Activated CD8-positive, alpha-beta T cell treated with anti-CD3 and anti-CD28 coated beads for 36 hours (primary cell): Measurements from ENCODE around the gene MDM1. TPM values are rescaled to one million over a fixed set of nuclear protein-coding genes. Genes with fewer than 3 reads are reported as not detected.

Experiments
- ATAC-seq: fragments of 200-7000 bp; cut with Tn5 transposase; one replicate; pipeline ENCODE4 v1.10.0; 2021; ENCODE audit warnings: mild to moderate bottlenecking, moderate library complexity
- CTCF ChIA-PET: fragments of 350-600 bp; sonication (Branson Sonifier 250); formaldehyde crosslinking; loops from one replicate; lab custom pipeline; 2021; ENCODE audit warnings: antibody characterized with exemption; lab: Charles Lee
- POLR2A ChIA-PET: fragments of 350-600 bp; sonication (Branson Sonifier 250); formaldehyde crosslinking; loops from one replicate; lab custom pipeline; 2021; ENCODE audit warnings: antibody characterized with exemption; lab: Charles Lee
- DNase-seq: peaks from one replicate; pipeline ENCODE4 v3.0.0-alpha.2; 2020
- H3K27ac Mint-ChIP-seq: one replicate; pipeline ENCODE4 v1.8.0; 2021; ENCODE audit warnings: mild to moderate bottlenecking, mixed read lengths
- H3K27me3 Mint-ChIP-seq: one replicate; pipeline ENCODE4 v1.8.0; 2021; ENCODE audit warnings: mixed read lengths
- H3K36me3 Mint-ChIP-seq: one replicate; pipeline ENCODE4 v1.8.0; 2021; ENCODE audit warnings: low read depth, mixed read lengths
- H3K4me1 Mint-ChIP-seq: one replicate; pipeline ENCODE4 v1.8.0; 2021; ENCODE audit warnings: low read depth, mixed read lengths
- H3K4me3 Mint-ChIP-seq: one replicate; pipeline ENCODE4 v1.8.0; 2021; ENCODE audit warnings: mild to moderate bottlenecking, moderate library complexity, mixed read lengths
- H3K9me3 Mint-ChIP-seq: one replicate; pipeline ENCODE4 v1.8.0; 2021; ENCODE audit warnings: mixed read lengths
- CTCF ChIP-seq: fragments of 200-600 bp; IDR thresholded peaks from one replicate; pipeline ENCODE4 v1.8.0; 2022; ENCODE audit warnings: antibody characterized with exemption, mild to moderate bottlenecking
- intact Hi-C: fragments of 100-400 bp; cut with micrococcal nuclease; formaldehyde crosslinking; loops from one replicate; pipeline ENCODE4 v1.10.0; 2022
- total RNA-seq, 2 experiments: library from RNA; stranded (reverse); gene quantifications; one replicate each; pipeline ENCODE4 v1.2.3, GENCODE V29; 2021

Gene MDM1
- total RNA-seq, 2 experiments from 2014 or later = 15.4 to 17.9 TPM

DNA sequence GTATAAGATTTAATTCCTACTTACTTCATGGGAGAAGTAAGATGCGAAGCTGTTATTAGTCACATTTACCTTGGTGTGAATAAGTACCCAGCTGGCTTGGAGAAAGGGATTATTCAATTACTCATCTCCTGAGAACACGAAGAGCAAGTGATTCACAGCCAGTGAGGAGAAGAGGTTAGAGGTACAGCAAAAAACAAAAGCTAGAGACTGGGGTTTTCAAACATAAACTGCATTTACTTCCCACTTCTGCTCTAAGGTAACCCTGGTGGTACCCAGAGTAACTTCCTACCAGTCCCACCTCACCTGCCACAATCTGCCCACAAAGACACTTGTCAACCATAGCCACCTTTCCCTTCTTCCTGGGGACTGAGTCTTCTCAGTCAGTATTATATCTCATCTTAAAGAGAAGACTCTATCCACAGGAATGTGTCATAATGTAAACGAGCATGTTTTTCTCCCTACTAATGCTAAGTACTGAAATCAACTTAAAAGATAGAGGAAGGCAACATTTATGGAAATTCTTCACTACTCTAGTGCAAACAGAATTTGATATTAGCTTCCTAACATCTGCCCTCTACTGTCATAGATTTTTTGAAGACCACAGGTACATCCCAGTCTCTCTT, 72.7 kb downstream of the MDM1 start:
- intact Hi-C loops = no loop called here
- DNase-seq (peak; percentile 63), ATAC-seq (peak; percentile 91)
- H3K4me1 Mint-ChIP-seq = peaks cover 40% of the 10 kb centered on the region
- H3K36me3 Mint-ChIP-seq = no peaks in the 10 kb centered on the region
- no peak overlapping the region for H3K4me3 Mint-ChIP-seq
- no peak for TF ChIP-seq CTCF
- no peaks in the 10 kb centered on the region for H3K9me3 Mint-ChIP-seq
- H3K27ac Mint-ChIP-seq = peak overlapping the region; percentile 40
- H3K27me3 Mint-ChIP-seq = peaks cover 11% of the 10 kb centered on the region
- POLR2A ChIA-PET = interaction anchor here (0.7 kb wide), 1 partner anchor 225 kb away, joined by 3 read pairs; no protein-coding TSS in a partner anchor
- CTCF ChIA-PET = interaction anchor here (0.8 to 1.4 kb wide), 6 partner anchors 9 to 58 kb away, joined by 3 to 9 read pairs (median 4); no protein-coding TSS in a partner anchor

GRCh38 chr12:68253504-68253903, 78.7 kb downstream of the MDM1 start, which contains the start of gene IL22:
Gene IL22 (minus strand): TSS chr12:68253604. CDS start chr12:68253448, 156 bp downstream.
- ATAC-seq (no peak), DNase-seq (no peak)
- POLR2A ChIA-PET = no interaction called here
- no peak within 1 kb of the TSS for H3K27ac Mint-ChIP-seq
- intact Hi-C loops = no loop called here
- TF ChIP-seq CTCF = no peak
- CTCF ChIA-PET = interaction anchor here (1.4 kb wide), 1 partner anchor 31 kb away, joined by 4 read pairs; no protein-coding TSS in a partner anchor
- peaks cover 16% of the 10 kb centered on the region for H3K27me3 Mint-ChIP-seq
- no peaks in the 10 kb centered on the region for H3K9me3 Mint-ChIP-seq
- no peaks in the 10 kb centered on the region for H3K36me3 Mint-ChIP-seq
- peaks cover 9% of the 10 kb centered on the region for H3K4me1 Mint-ChIP-seq
- no peak within 1 kb of the TSS for H3K4me3 Mint-ChIP-seq

- POLR2A ChIA-PET = no interaction called here
- no peak overlapping the region for H3K4me3 Mint-ChIP-seq
- no peak for DNase-seq
- no peak for TF ChIP-seq CTCF
- intact Hi-C loops = no loop called here
- H3K9me3 Mint-ChIP-seq = no peaks in the 10 kb centered on the region
- peaks cover 6% of the 10 kb centered on the region for H3K4me1 Mint-ChIP-seq
- CTCF ChIA-PET = interaction anchor here (2.2 kb wide), 1 partner anchor 29 kb away, joined by 7 read pairs; no protein-coding TSS in a partner anchor
- H3K36me3 Mint-ChIP-seq = no peaks in the 10 kb centered on the region
- no peak for ATAC-seq
- H3K27ac Mint-ChIP-seq = no peak overlapping the region
- H3K27me3 Mint-ChIP-seq = peaks cover 13% of the 10 kb centered on the region
Measured at GRCh38 chr12:68252077-68252476, 80.1 kb downstream of the MDM1 start.

DNA sequence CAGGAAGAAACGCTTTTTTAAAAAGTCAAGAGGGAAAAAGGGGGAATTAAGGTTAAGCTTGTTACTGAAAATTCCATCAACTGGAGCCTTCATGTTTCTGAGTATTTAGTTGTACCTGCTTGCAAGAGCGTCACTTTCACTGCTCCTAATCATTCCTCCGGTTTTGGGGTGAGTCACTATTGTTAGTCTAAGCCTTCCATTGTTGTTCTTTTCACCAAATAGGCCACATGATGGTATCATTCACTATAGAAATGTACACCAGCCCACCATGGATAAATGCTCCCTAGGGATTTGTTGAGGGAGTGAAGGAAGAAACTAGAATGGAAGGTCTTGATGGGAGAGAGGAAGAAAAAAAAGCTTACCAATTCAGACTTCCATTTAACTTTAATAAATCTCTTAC, 81.7 kb downstream of the MDM1 start:
- CTCF ChIA-PET = interaction anchor here (0.9 to 2.2 kb wide), 5 partner anchors 9 to 60 kb away, joined by 3 to 7 read pairs (median 3); no protein-coding TSS in a partner anchor
- H3K4me3 Mint-ChIP-seq = no peak overlapping the region
- ATAC-seq (no peak), DNase-seq (no peak)
- intact Hi-C loops = no loop called here
- POLR2A ChIA-PET = interaction anchor here (1.2 kb wide), 1 partner anchor 16 kb away, joined by 5 read pairs; no protein-coding TSS in a partner anchor
- no peaks in the 10 kb centered on the region for H3K36me3 Mint-ChIP-seq
- H3K27me3 Mint-ChIP-seq = peaks cover 13% of the 10 kb centered on the region
- H3K27ac Mint-ChIP-seq = no peak overlapping the region
- peaks cover 2% of the 10 kb centered on the region for H3K4me1 Mint-ChIP-seq
- H3K9me3 Mint-ChIP-seq = no peaks in the 10 kb centered on the region
- TF ChIP-seq CTCF = no peak

DNA sequence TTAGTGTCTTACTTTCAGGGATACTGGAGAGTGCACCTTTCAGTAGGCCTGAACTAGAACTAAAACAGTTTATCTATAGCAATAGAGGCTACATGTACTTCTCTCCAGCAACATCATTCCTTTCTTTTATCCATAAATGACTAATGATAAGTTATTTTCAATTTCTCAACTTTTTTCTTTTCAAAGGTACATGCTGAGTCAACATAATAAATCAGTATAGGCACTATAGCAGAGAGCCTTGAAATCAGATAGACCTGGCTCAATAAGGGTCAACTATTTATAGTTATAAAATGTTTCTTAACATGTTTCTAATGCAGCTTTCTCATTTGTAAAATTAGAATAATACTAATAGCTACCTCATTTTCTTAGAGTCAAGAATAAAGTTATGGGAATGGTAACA, 84.4 kb downstream of the MDM1 start:
- TF ChIP-seq CTCF = no peak
- ChIA-PET POLR2A (interaction anchor here (1.5 kb wide), 1 partner anchor 16 kb away, joined by 3 read pairs; no protein-coding TSS in a partner anchor), CTCF (interaction anchor here (2.8 kb wide), 1 partner anchor 24 kb away, joined by 12 read pairs; no protein-coding TSS in a partner anchor)
- ATAC-seq (no peak), DNase-seq (no peak)
- Mint-ChIP-seq H3K27ac (no peak overlapping the region), H3K4me1 (peaks cover 5% of the 10 kb centered on the region), H3K36me3 (no peaks in the 10 kb centered on the region), H3K27me3 (peaks cover 7% of the 10 kb centered on the region), H3K4me3 (no peak overlapping the region), H3K9me3 (peaks cover 2% of the 10 kb centered on the region)
- intact Hi-C loops = no loop called here
